ENCODE measurements around the gene DPM1. TPM values are rescaled to one million over a fixed set of nuclear protein-coding genes. Genes with fewer than 3 reads are reported as not detected.

DPM1 gene
- total RNA-seq, result 22.7 and 45.5 TPM in 2 replicates

DNA sequence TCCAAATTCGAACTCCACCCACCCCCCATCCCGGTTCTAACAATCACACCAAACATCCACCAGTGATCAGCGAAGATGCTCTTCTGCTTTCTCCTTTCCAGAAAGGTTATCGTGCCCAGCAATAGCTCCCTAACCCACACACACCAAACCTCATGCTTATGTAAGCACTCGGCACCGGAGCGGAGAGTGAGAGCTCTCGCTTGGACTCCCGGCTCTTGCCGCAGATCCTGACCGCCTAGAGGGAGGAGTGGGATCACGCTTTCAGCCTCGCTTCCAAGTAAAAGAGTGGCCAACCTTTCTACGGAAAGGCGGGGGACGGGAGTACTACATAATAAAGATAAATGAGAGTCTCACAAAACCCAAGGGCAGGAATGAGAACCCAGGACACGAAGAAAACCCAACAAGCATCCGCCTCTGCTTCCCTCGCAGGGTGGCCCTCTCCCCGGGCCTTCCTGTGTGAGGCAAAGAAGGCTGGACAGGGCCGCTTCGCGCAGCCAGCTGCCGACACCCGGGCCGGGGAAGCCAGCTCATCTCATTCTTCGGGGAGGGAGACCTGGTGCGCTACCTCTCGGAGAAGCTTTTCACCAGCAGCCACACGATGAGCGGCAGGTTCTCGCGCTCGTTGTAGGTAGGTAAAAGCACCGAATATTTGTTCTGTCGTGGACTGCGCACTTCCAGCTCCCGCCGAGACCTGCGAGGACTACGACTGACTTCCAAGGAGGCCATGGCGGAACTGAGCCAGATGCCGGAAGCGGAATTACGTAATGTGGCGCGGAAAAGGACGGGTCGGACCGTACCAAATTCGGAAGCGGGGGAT, at the start of gene DPM1:
Gene DPM1, minus strand, starts transcription at position 735 of the 817 bp plus-strand sequence. Its CDS starts 9 bp downstream, at position 726.

DNA sequence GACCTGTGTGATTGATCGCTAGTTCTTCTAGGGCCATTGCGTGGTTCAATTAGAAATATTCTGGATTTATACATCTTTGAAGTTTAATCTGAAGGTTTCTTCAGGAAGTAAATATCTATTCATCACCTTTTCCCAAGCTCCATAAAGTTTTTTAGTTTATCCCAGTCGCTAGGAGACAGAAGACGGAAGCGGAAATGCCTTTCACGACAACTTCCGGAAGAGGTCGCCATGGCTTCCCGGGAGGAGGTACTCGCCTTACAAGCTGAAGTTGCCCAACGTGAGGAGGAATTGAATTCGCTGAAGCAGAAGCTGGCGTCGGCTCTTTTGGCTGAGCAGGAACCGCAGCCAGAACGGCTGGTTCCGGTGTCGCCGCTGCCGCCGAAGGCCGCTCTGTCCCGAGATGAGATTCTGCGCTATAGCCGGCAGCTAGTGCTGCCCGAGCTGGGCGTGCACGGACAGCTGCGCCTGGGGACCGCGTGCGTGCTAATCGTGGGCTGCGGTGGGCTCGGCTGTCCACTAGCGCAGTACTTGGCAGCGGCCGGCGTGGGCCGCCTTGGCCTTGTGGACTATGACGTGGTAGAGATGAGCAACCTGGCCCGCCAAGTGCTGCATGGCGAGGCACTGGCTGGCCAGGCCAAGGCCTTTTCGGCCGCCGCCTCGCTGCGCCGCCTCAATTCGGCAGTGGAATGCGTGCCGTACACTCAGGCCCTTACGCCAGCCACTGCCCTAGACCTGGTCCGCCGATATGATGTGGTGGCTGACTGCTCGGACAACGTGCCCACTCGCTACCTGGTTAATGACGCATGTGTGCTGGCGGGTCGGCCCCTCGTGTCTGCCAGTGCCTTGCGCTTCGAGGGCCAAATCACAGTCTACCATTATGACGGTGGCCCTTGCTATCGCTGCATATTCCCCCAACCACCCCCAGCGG, 547 bp upstream of the DPM1 start, which contains the start of gene MOCS3:
Gene MOCS3, plus strand, starts transcription at position 204 of the 928 bp plus-strand sequence. Its CDS starts 25 bp downstream, at position 229.

DNA sequence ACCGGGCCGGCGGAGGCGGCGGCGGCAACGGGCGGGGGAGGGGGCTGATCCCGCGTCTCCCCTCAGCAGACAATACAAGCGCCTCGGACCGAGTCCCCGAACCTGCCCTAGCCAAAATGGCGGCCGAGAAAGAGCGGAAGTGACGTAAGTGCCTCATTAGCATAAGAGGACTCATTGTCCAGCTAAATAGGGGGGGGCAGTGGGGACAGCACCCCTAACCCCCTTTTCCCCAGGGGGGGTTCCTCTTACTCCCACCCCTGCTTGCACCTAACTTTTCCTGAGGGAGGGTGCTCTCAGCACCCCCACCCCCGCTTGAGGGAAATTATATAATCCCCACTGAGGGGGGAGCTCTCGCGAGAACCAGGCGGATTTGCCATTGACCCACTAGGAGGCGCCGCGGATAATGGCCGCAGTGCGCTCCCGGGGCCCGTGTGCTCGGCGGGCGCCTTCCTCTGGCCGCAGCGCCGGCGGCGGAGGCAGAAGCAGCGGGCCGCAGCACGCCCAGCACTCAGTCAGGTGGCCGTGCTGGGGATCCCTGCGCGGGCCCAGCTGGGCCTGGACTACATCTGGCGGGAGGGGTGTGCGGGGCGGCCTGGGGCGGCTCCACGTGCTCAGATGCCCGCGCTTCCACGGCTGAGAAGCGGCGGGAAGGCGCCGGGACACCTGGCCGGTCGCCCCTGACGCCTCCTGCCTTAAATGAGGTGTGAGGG, 26.9 kb downstream of the DPM1 start, which contains the start of gene ADNP:
Gene ADNP, minus strand, starts transcription at position 132 of the 710 bp plus-strand sequence. CDS start 27,441 bp downstream, outside the sequence.

Other genes with a start within 250 kb of the DPM1 start
- gene PARD6B, start 227.0 kb downstream of the DPM1 start, total RNA-seq, result 5.1 and 25.1 TPM in 2 replicates
- 18.4 and 24.2 TPM in 2 replicates for gene BCAS4, start 163.5 kb downstream of the DPM1 start, total RNA-seq
- gene ADNP, start 27.1 kb downstream of the DPM1 start, total RNA-seq, result 25.7 and 42.6 TPM in 2 replicates
- 5.9 and 6.6 TPM in 2 replicates for gene MOCS3, start 286 bp upstream of the DPM1 start, total RNA-seq
- gene KCNG1, start 64.6 kb upstream of the DPM1 start, total RNA-seq, result 33.8 and 34.1 TPM in 2 replicates